Keratinocyte (primary cell): Measurements from ENCODE around the gene RRP36.

Experiments
- EZH2 ChIP-seq: IDR thresholded peaks from one replicate; pipeline ENCODE4 v1.6.1; 2012; ENCODE audit warnings: inconsistent platforms, mild to moderate bottlenecking, low read length, moderate library complexity
- TF ChIP-seq, protein P1 (sequence below), 3 experiments: IDR thresholded peaks in 1 of 3; conservative IDR thresholded peaks in 1 of 3; optimal IDR thresholded peaks in 1 of 3; 2 replicates in 2 of 3; 3 replicates in 1 of 3; pipeline versions ENCODE3 to v1.5.1; 2011; ENCODE audit warnings: low read length in 3 of 3, mild to moderate bottlenecking in 3 of 3, moderate library complexity in 2 of 3, control low read depth in 1 of 3, inconsistent platforms in 1 of 3; ENCODE audit not compliant: insufficient read depth in 2 of 3; ENCODE audit errors: extremely low read depth in 1 of 3

- TF ChIP-seq, protein P1, sequence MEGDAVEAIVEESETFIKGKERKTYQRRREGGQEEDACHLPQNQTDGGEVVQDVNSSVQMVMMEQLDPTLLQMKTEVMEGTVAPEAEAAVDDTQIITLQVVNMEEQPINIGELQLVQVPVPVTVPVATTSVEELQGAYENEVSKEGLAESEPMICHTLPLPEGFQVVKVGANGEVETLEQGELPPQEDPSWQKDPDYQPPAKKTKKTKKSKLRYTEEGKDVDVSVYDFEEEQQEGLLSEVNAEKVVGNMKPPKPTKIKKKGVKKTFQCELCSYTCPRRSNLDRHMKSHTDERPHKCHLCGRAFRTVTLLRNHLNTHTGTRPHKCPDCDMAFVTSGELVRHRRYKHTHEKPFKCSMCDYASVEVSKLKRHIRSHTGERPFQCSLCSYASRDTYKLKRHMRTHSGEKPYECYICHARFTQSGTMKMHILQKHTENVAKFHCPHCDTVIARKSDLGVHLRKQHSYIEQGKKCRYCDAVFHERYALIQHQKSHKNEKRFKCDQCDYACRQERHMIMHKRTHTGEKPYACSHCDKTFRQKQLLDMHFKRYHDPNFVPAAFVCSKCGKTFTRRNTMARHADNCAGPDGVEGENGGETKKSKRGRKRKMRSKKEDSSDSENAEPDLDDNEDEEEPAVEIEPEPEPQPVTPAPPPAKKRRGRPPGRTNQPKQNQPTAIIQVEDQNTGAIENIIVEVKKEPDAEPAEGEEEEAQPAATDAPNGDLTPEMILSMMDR (optimal IDR thresholded peaks at IDR 0.05 in 1 of 3, IDR thresholded peaks at IDR 0.05 in 1 of 3, conservative IDR thresholded peaks at IDR 0.05 in 1 of 3; ENCODE audit: extremely low read depth in 1 of 3, insufficient read depth in 2 of 3, low read length in 3 of 3): no peak
- TF ChIP-seq EZH2: no peak
Observed at GRCh38 chr6:43061861-43062260, 40.4 kb downstream of the RRP36 start.
